Measurements from ENCODE around the gene MYH4.

Gene MYH4

DNA sequence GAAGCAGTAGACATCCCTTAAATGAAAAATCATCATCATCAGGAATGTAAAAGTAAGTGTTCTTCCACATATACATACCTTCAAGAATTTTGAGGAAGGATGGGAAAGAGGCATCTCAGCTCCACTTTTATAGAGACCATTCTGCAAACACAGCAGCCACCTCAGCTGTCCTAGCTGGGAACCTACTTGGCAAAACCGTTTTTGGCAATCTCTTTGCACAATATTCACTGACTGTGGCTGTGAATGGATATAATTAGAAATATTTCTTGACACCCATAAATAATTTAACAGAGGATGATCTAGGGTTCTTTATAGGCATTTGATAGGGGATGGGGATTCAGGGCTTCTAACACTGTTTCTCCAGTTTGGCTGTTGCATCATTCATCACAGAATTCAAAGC, at the start of gene MYH4:
Gene MYH4 (minus strand): TSS at position 101 of the 400 bp plus-strand sequence. CDS start 2,814 bp downstream, outside the sequence.
- DNase-seq (ENCODE audit: low read depth) = no peak
- H3K4me3 ChIP-seq (ENCODE audit: low read depth, low read length) = no peak within 1 kb of the TSS
- TF ChIP-seq, protein P1, sequence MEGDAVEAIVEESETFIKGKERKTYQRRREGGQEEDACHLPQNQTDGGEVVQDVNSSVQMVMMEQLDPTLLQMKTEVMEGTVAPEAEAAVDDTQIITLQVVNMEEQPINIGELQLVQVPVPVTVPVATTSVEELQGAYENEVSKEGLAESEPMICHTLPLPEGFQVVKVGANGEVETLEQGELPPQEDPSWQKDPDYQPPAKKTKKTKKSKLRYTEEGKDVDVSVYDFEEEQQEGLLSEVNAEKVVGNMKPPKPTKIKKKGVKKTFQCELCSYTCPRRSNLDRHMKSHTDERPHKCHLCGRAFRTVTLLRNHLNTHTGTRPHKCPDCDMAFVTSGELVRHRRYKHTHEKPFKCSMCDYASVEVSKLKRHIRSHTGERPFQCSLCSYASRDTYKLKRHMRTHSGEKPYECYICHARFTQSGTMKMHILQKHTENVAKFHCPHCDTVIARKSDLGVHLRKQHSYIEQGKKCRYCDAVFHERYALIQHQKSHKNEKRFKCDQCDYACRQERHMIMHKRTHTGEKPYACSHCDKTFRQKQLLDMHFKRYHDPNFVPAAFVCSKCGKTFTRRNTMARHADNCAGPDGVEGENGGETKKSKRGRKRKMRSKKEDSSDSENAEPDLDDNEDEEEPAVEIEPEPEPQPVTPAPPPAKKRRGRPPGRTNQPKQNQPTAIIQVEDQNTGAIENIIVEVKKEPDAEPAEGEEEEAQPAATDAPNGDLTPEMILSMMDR (IDR thresholded peaks at IDR 0.05; ENCODE audit: low read depth, low read length, missing control alignments) = no peak

DNA sequence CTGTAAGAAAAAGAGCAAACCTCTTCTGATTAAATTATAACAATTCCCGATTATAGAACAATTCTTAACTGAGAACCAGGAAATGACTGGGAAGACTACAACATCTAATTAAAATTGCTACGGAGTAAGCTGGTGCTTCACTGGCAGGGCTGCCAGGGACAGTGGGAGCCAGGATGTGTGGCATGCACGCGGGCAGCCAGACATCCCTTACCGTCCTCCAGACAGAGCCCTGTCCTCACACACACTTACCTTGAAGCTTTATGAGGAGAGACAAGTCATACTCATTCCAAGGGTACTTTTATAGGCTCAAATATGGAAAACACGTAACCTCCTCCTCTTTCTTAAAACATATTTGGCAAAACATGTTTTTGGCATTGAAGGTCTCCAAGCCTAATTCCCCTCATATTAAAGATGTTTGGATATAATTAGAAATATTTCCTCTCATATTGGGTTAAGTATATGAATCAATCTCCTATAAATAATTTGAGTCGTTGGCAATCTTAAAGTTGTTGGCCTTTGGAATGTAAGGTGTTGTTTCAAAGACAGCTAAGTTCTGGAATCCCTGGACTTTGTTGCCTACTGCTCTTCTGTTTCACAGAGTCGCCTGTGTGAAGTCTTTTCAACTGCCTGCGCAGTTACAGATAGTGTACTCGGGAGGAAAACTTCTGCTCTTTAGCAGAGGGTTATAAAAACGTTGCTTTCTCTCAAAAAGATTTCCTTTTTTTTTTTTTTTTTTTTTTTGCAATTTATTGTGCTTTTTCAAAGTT, 49.1 kb upstream of the MYH4 start, which contains the start of gene MYH1:
Gene MYH1 (minus strand): TSS at position 272 of the 767 bp plus-strand sequence. CDS start 1,900 bp downstream, outside the sequence.
- TF ChIP-seq, protein P1 (IDR thresholded peaks at IDR 0.05; ENCODE audit: low read depth, low read length, missing control alignments) = no peak
- no peak within 1 kb of the TSS for H3K4me3 ChIP-seq (ENCODE audit: low read depth, low read length)
- DNase-seq (ENCODE audit: low read depth) = no peak

DNA sequence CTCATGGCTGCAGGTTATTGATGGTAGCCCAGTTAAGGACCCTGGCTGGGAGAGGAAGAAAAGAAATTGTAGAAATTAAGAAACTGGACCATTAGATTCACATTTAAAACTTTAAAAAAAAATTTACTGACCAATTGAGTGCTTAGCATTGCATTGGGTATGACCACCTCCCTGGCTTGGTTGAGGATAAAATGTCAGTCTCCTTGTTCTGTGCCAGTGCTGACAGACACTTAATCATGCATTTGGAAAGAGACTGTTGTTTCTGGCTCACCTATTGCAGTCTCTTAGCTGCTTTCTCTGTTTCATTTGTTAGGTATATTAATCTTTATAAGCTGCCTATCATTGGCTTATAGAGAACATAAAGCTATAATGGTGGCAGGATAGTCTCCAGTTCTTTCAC, 47.3 kb upstream of the MYH4 start:
- no peak overlapping the region for H3K4me3 ChIP-seq (ENCODE audit: low read depth, low read length)
- TF ChIP-seq, protein P1 (IDR thresholded peaks at IDR 0.05; ENCODE audit: low read depth, low read length, missing control alignments) = no peak
- DNase-seq (ENCODE audit: low read depth) = no peak

DNA sequence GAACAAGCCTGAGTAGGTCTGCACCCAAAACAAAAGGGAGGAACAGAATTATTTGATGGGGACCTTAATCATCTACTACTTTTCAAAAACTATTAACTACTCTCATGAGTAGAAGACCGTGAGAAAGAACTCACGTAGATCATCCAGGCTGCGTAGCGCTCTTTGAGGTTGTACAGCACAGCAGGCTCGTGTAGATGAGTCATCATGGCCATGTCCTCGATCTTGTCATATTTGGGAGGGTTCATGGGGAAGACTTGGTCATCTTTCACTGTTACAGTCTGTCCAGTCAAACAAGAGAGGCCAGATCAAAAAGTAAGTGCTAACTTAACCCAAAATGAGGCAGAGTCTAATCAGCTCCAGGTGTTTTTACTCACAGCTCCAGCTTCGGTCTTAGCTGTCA, 46.7 kb upstream of the MYH4 start:
- TF ChIP-seq, protein P1 (IDR thresholded peaks at IDR 0.05; ENCODE audit: low read depth, low read length, missing control alignments) = no peak
- DNase-seq (ENCODE audit: low read depth) = no peak
- H3K4me3 ChIP-seq (ENCODE audit: low read depth, low read length) = no peak overlapping the region

DNA sequence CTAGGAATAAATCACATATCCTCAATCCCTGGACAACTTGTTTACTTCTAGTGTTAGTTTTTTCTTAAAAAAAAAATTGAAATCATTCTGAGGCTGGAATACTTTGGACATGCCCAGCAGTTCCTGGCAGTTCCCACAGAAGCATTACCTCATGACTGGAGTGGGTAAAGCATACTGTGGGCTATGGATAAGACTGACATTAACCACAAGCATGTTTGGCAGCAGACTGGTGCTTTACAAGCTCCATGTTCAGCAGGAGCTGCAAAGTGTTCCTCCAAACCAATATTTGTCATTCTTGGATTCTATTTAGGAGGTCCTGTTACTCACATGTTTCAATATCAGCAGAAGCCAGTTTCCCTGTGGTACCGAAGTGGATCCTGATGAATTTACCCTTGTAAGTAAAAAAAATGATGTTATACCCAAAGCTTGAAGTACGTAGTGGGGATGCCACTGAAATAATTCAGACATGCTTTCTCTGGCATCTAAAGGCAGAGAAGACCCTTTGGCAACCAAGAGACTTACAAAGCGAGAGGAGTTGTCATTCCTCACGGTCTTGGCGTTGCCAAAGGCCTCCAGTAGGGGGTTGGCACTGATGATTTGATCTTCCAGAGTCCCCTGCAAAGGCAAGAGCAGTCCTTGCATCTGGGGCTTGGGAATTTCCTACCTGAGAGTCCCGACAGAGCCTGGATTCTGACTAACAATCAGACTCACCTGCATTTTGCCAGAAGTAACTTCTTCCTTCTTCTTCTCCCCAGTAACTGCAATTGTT, 44.1 kb upstream of the MYH4 start:
- H3K4me3 ChIP-seq (ENCODE audit: low read depth, low read length) = no peak overlapping the region
- TF ChIP-seq, protein P1 (IDR thresholded peaks at IDR 0.05; ENCODE audit: low read depth, low read length, missing control alignments) = no peak
- DNase-seq (ENCODE audit: low read depth) = no peak

DNA sequence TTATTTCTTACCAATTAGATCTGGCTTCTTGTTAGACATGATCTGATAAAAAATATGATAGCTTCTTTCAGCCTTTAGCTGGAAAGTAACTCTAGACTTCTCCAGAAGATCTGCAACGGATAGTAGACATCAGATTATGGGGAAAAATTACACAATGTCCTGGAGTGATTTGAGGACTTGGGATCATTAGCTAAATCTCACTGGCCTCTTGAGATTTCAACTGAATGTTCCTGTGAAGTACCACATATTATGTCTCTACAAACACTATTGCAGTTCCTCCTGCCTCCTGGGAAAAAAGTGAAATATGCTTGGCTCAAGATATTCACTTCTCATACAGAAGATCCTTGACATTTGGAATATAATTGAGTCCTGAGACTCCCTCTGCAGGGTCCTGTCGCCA, 43.5 kb upstream of the MYH4 start:
- no peak for DNase-seq (ENCODE audit: low read depth)
- H3K4me3 ChIP-seq (ENCODE audit: low read depth, low read length) = no peak overlapping the region
- TF ChIP-seq, protein P1 (IDR thresholded peaks at IDR 0.05; ENCODE audit: low read depth, low read length, missing control alignments) = no peak
